Upper lobe of left lung (tissue), 6 donors: ENCODE data around the gene LRRC61. TPM values are rescaled to one million over a fixed set of nuclear protein-coding genes. Genes with fewer than 3 reads are reported as not detected.
"Not testable (repeated sequence)": the region's sequence is repeated elsewhere in the genome, so short reads cannot be mapped to it uniquely, and the experiment has no call there.

ENCODE experiments used
- ATAC-seq, 2 donors: fragments of 200-7000 bp; cut with Tn5 transposase; one replicate each; pipeline ENCODE4 v1.9.1; 2022; ENCODE audit warnings: mild to moderate bottlenecking in 2 of 2, moderate library complexity in 2 of 2; ENCODE audit not compliant: low FRiP score in 2 of 2
- DNase-seq, 2 donors: peaks; one replicate each; pipeline ENCODE4 v3.0.0-alpha.2; 2019 to 2020
- H3K27ac ChIP-seq, 4 donors: fragments of 200-600 bp; sonication (generic); one replicate each; pipeline ENCODE4 v1.5.1; 2016 to 2019
- H3K27me3 ChIP-seq, 4 donors: fragments of 200-600 bp; sonication (generic); one replicate each; pipeline ENCODE4 v1.5.1; 2017 to 2019
- H3K36me3 ChIP-seq, 4 donors: fragments of 200-600 bp; sonication (generic); one replicate each; pipeline ENCODE4 v1.5.1; 2016 to 2019
- H3K4me1 ChIP-seq, 4 donors: fragments of 200-600 bp; sonication (generic); one replicate each; pipeline ENCODE4 v1.5.1; 2018 to 2019
- H3K4me3 ChIP-seq, 4 donors: fragments of 200-600 bp; sonication (generic); one replicate each; pipeline ENCODE4 v1.5.1; 2017 to 2019; ENCODE audit warnings: mild to moderate bottlenecking in 2 of 4, moderate library complexity in 1 of 4
- H3K9me3 ChIP-seq, 4 donors: fragments of 200-600 bp; sonication (generic); one replicate each; pipeline ENCODE4 v1.5.1; 2018 to 2019
- CTCF ChIP-seq, 6 experiments: fragments of 450-650 bp in 4 of 6; fragments of 200-600 bp in 2 of 6; sonication (generic) in 2 of 6; IDR thresholded peaks; one replicate each; pipeline ENCODE4 v1.5.1; 2016 to 2019; ENCODE audit warnings: antibody characterized with exemption in 6 of 6
- EP300 ChIP-seq, 4 donors: sonication (generic); formaldehyde crosslinking; IDR thresholded peaks; one replicate each; pipeline ENCODE4 v1.5.1; 2017; ENCODE audit warnings: antibody characterized with exemption in 4 of 4, control low read depth in 2 of 4
- POLR2A ChIP-seq, 4 donors: fragments of 450-650 bp; IDR thresholded peaks; one replicate each; pipeline ENCODE4 v1.5.1; 2016 to 2017; ENCODE audit warnings: antibody characterized with exemption in 4 of 4, mild to moderate bottlenecking in 2 of 4
- POLR2AphosphoS5 ChIP-seq, 2 donors: sonication (generic); formaldehyde crosslinking; IDR thresholded peaks; one replicate each; pipeline ENCODE4 v1.5.1; 2017; ENCODE audit warnings: antibody characterized with exemption in 2 of 2
- WGBS, 2 donors: methylation state at CpG; one replicate each; pipeline ENCODE4 v1.1.5; 2017 to 2018; 5-methylcytosine and 5-hydroxymethylcytosine counted together
- total RNA-seq, 6 donors: library from RNA; depleted of rRNA in 4 of 6; stranded (reverse); fragments of >200 nt in 4 of 6; gene quantifications; one replicate each; pipeline versions ENCODE4 v1.1.0 to v1.2.1, GENCODE V29; 2016 to 2021
- donor health status: DM: no; HTN: no; CAD: no; lungs with moderate emphysema.
- donor health status: DM: no; HTN: yes; CAD: no; lungs with severe emphysema.

The LRRC61 gene
- total RNA-seq, 6 donors from 2014 or later, result 15.4 to 31.4 (median 19.2) TPM

DNA sequence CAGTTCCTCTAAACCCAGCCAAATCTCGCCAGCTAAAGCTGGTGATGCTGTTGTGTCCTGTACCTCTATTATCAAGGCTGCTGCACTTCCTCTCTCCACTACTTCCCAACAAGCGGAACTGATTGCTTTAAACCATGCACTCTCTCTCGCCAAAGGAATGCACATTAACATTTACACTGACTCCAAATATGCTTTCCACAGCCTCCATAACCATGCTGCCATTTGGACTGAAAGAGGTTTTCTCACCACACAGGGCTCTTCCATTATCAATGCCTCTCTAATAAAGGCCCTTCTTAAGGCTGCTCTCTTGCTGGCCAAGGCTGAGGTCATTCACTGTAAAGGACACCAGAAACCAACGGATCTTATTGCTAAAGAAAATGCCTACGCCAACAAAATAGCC lies 11.4 kb upstream of the LRRC61 start:
- Histone ChIP-seq H3K27me3 (no peaks in the 10 kb centered on the region), H3K36me3 (no peaks in the 10 kb centered on the region), H3K4me1 (no peaks in the 10 kb centered on the region), H3K27ac (no peak overlapping the region), H3K9me3 (no peaks in the 10 kb centered on the region), H3K4me3 (no peak overlapping the region)
- ATAC-seq (no peak), DNase-seq (no peak)
- TF ChIP-seq POLR2AphosphoS5 (IDR thresholded peaks at IDR 0.05), result no peak
- no peak for TF ChIP-seq EP300 (IDR thresholded peaks at IDR 0.05)
- no peak for TF ChIP-seq POLR2A (IDR thresholded peaks at IDR 0.05)
- no peak for TF ChIP-seq CTCF (IDR thresholded peaks at IDR 0.05)
- 76 to 86% methylated on average over 5 of the region's 5 CpGs for WGBS, 2 donors

GRCh38 chr7:150312649-150313366 lies 10.3 kb upstream of the LRRC61 start:
- not testable (repeated sequence) for H3K4me1 ChIP-seq, DNase-seq, H3K27ac ChIP-seq, H3K36me3 ChIP-seq, H3K27me3 ChIP-seq, H3K9me3 ChIP-seq, H3K4me3 ChIP-seq, ATAC-seq
- WGBS, 2 donors, result 81 to 85% methylated on average over 7 of the region's 7 CpGs

GRCh38 chr7:150313367-150313809 lies 9.8 kb upstream of the LRRC61 start:
- WGBS, 2 donors, result 76 to 87% methylated on average over 3 of the region's 3 CpGs
- DNase-seq, result no peak
- ATAC-seq, result no peak
- Histone ChIP-seq H3K4me1 (no peaks in the 10 kb centered on the region), H3K9me3 (no peaks in the 10 kb centered on the region), H3K36me3 (no peaks in the 10 kb centered on the region), H3K27me3 (no peaks in the 10 kb centered on the region), H3K27ac (no peak overlapping the region), H3K4me3 (no peak overlapping the region)
- no peak for TF ChIP-seq POLR2AphosphoS5 (IDR thresholded peaks at IDR 0.05)
- no peak for TF ChIP-seq CTCF (IDR thresholded peaks at IDR 0.05)
- TF ChIP-seq EP300 (IDR thresholded peaks at IDR 0.05), result no peak

DNA sequence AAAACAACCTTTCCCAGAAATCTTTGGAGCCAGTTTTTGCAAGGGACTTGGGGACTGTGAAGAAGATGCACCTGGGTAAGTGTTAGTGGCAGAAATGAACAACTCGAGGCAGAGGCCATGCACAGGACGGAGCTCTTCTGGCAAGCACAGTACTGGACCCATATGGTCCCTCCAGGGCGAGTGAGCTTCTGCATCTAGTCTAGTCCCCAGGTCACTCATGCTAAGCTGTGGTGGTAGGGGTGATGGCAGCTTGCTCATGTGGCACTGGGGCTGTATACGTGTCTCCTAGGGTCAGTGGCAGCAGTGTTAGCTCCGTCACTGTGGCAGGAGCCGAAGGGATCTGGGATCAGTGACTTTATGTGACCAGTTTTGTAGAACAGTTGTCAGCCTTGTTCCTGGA lies 9.3 kb upstream of the LRRC61 start:
- H3K4me1 ChIP-seq, result no peaks in the 10 kb centered on the region
- no peaks in the 10 kb centered on the region for H3K36me3 ChIP-seq
- no peaks in the 10 kb centered on the region for H3K27me3 ChIP-seq
- ATAC-seq, result no peak
- no peak overlapping the region for H3K4me3 ChIP-seq
- no peak overlapping the region for H3K27ac ChIP-seq
- WGBS, 2 donors, result 94 to 97% methylated on average over 4 to 6 of the region's 6 CpGs
- H3K9me3 ChIP-seq, result no peaks in the 10 kb centered on the region
- DNase-seq, result no peak
- TF ChIP-seq CTCF (IDR thresholded peaks at IDR 0.05) (no peak), POLR2A (IDR thresholded peaks at IDR 0.05) (no peak), POLR2AphosphoS5 (IDR thresholded peaks at IDR 0.05) (no peak), EP300 (IDR thresholded peaks at IDR 0.05) (no peak)

GRCh38 chr7:150314639-150315239 lies 8.4 kb upstream of the LRRC61 start:
- Histone ChIP-seq H3K9me3 (no peaks in the 10 kb centered on the region), H3K4me1 (no peaks in the 10 kb centered on the region), H3K4me3 (no peak overlapping the region), H3K27ac (no peak overlapping the region), H3K27me3 (no peaks in the 10 kb centered on the region), H3K36me3 (no peaks in the 10 kb centered on the region)
- TF ChIP-seq POLR2AphosphoS5 (IDR thresholded peaks at IDR 0.05) (no peak), EP300 (IDR thresholded peaks at IDR 0.05) (no peak), POLR2A (IDR thresholded peaks at IDR 0.05) (no peak), CTCF (IDR thresholded peaks at IDR 0.05) (no peak)
- no peak for ATAC-seq
- WGBS, 2 donors, result 94 to 97% methylated on average over 5 of the region's 5 CpGs
- DNase-seq, result no peak

DNA sequence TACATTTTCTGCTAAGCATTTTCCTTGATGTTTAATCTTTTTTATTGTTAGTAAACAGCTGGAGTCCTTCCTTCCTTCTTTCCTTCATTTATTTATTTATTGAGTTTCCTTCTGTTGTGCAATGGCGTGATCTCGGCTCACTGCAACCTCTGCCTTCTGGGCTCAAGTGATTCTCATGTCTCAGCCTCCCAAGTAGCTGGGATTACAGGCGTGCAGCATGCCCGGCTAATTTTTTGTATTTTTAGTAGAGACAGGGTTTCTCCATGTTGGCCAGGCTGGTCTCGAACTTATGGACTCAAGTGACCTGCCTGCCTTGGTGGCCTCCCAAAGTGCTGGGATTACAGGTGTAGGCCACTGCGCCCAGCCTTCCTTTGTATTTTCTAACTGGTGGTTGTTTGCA lies 6.2 kb upstream of the LRRC61 start:
- not testable (repeated sequence) for ATAC-seq, DNase-seq, H3K9me3 ChIP-seq, H3K27me3 ChIP-seq, H3K36me3 ChIP-seq, H3K4me3 ChIP-seq
- whole genome bisulfite sequencing, 2 donors, result 69 to 74% methylated on average over 6 of the region's 6 CpGs
- H3K4me1 ChIP-seq, result peaks cover 0 to 13% (median 9%) of the 10 kb centered on the region in 4 donors
- H3K27ac ChIP-seq, result peak overlapping the region in 1 of 4 donors; percentile 6
